Upper lobe of left lung (tissue), 4 donors: ENCODE results near the gene SREBF1.

ENCODE experiments used
- CTCF ChIP-seq, 6 experiments: fragments of 450-650 bp in 4 of 6; fragments of 200-600 bp in 2 of 6; sonication (generic) in 2 of 6; IDR thresholded peaks; one replicate each; pipeline ENCODE4 v1.5.1; 2016 to 2019; ENCODE audit warnings: antibody characterized with exemption in 6 of 6
- EP300 ChIP-seq, 4 donors: sonication (generic); formaldehyde crosslinking; IDR thresholded peaks; one replicate each; pipeline ENCODE4 v1.5.1; 2017; ENCODE audit warnings: antibody characterized with exemption in 4 of 4, control low read depth in 2 of 4
- POLR2AphosphoS5 ChIP-seq, 2 donors: sonication (generic); formaldehyde crosslinking; IDR thresholded peaks; one replicate each; pipeline ENCODE4 v1.5.1; 2017; ENCODE audit warnings: antibody characterized with exemption in 2 of 2

- TF ChIP-seq CTCF (IDR thresholded peaks at IDR 0.05) (no peak), EP300 (IDR thresholded peaks at IDR 0.05) (no peak), POLR2AphosphoS5 (IDR thresholded peaks at IDR 0.05) (no peak)
Measured at GRCh38 chr17:17800504-17801021, 36.2 kb downstream of the SREBF1 start.
